Adrenal gland (tissue), 5 donors: Measurements from ENCODE around the gene MLC1.

ENCODE experiments used
- POLR2A ChIP-seq, 2 donors: fragments of 450-650 bp; IDR thresholded peaks; one replicate each; pipeline ENCODE4 v1.6.1; 2017; ENCODE audit warnings: antibody characterized with exemption in 2 of 2, mild to moderate bottlenecking in 2 of 2, moderate library complexity in 1 of 2
- TF ChIP-seq, protein P1 (sequence below), 6 experiments: fragments of 450-650 bp in 4 of 6; fragments of 200-600 bp in 2 of 6; sonication (generic) in 1 of 6; IDR thresholded peaks; 1 replicate in 5 of 6; 2 replicates in 1 of 6; pipeline versions ENCODE4 v1.5.1 to v1.8.0; 2016 to 2021; ENCODE audit warnings: antibody characterized with exemption in 6 of 6, mild to moderate bottlenecking in 2 of 6, moderate library complexity in 1 of 6
- donor health status: DM: no; HTN: no; CAD: no.

DNA sequence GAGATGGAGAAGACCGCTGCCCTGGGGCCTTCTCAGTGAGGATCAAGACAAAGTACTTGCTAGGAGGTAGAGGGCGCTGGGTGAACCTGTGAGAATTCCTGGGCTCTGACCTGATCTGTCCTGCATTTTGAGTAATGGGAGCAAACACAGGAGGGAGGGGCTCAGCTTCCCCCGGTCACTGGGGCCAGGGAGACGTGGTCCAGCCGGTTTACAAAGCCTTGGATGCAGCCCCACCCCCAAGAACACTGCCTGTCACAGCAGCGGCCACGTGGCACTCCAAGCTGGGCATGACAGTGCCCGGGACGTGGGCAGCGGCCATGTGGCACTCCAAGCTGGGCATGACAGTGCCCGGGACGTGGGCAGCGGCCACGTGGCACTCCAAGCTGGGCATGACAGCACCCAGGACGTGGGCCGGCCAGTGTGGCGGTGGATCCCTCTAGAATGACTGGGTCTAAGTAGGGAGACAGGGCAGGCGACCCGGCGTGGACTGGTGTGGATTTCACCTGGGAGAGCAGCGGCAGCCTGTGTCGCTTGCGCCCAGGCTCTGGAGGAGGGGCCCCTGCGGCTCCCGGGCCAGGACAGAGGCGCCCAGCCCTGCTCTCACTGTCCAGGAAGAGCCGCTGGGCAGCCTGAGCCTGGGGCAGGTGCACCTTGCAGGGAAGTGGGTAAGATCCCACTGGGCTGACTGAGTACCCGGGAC, 24.6 kb downstream of the MLC1 start:
- TF ChIP-seq, protein P1, sequence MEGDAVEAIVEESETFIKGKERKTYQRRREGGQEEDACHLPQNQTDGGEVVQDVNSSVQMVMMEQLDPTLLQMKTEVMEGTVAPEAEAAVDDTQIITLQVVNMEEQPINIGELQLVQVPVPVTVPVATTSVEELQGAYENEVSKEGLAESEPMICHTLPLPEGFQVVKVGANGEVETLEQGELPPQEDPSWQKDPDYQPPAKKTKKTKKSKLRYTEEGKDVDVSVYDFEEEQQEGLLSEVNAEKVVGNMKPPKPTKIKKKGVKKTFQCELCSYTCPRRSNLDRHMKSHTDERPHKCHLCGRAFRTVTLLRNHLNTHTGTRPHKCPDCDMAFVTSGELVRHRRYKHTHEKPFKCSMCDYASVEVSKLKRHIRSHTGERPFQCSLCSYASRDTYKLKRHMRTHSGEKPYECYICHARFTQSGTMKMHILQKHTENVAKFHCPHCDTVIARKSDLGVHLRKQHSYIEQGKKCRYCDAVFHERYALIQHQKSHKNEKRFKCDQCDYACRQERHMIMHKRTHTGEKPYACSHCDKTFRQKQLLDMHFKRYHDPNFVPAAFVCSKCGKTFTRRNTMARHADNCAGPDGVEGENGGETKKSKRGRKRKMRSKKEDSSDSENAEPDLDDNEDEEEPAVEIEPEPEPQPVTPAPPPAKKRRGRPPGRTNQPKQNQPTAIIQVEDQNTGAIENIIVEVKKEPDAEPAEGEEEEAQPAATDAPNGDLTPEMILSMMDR (IDR thresholded peaks at IDR 0.05): no peak
- TF ChIP-seq POLR2A (IDR thresholded peaks at IDR 0.05): no peak
